IPS-15b (cell line): ENCODE results near the gene PRR5.
A peak's percentile ranks its signal among the peaks of the same experiment; 100 is the strongest.
"Not testable (repeated sequence)": the region's sequence is repeated elsewhere in the genome, so short reads cannot be mapped to it uniquely, and the experiment has no call there.

Source experiments
- H3K27me3 ChIP-seq: one replicate; pipeline ENCODE4 v1.6.1; 2013; ENCODE audit warnings: low read length; ENCODE audit not compliant: control insufficient read depth, insufficient read depth
- H3K36me3 ChIP-seq: one replicate; pipeline ENCODE4 v1.6.1; 2013; ENCODE audit warnings: low read length; ENCODE audit not compliant: control insufficient read depth, insufficient read depth
- H3K4me1 ChIP-seq: one replicate; pipeline ENCODE4 v1.6.1; 2013; ENCODE audit warnings: mild to moderate bottlenecking, low read length; ENCODE audit not compliant: control insufficient read depth, insufficient read depth
- H3K4me3 ChIP-seq: one replicate; pipeline ENCODE4 v1.5.1; 2013; ENCODE audit warnings: low read depth, low read length
- H3K9ac ChIP-seq: one replicate; pipeline ENCODE4 v1.6.1; 2013; ENCODE audit warnings: low read depth, mild to moderate bottlenecking, low read length
- H3K9me3 ChIP-seq: one replicate; pipeline ENCODE4 v1.6.1; 2013; ENCODE audit warnings: mild to moderate bottlenecking, low read length; ENCODE audit not compliant: control insufficient read depth, insufficient read depth

Gene PRR5

GRCh38 chr22:44667276-44667675, 34.7 kb upstream of the PRR5 start:
- Histone ChIP-seq H3K4me3 (no peak overlapping the region), H3K9ac (no peak overlapping the region), H3K27me3 (peaks cover 15% of the 10 kb centered on the region), H3K36me3 (no peaks in the 10 kb centered on the region), H3K9me3 (no peaks in the 10 kb centered on the region), H3K4me1 (no peaks in the 10 kb centered on the region)

GRCh38 chr22:44667829-44668189, 34.2 kb upstream of the PRR5 start:
- peak overlapping the region; percentile 54 for H3K4me3 ChIP-seq
- no peaks in the 10 kb centered on the region for H3K36me3 ChIP-seq
- H3K27me3 ChIP-seq = peaks cover 15% of the 10 kb centered on the region
- no peaks in the 10 kb centered on the region for H3K4me1 ChIP-seq
- no peaks in the 10 kb centered on the region for H3K9me3 ChIP-seq
- H3K9ac ChIP-seq = no peak overlapping the region

- Histone ChIP-seq H3K4me1 (no peaks in the 10 kb centered on the region), H3K27me3 (peaks cover 15% of the 10 kb centered on the region), H3K4me3 (peak overlapping the region; percentile 54), H3K36me3 (no peaks in the 10 kb centered on the region), H3K9ac (no peak overlapping the region), H3K9me3 (no peaks in the 10 kb centered on the region)
Observed at GRCh38 chr22:44668190-44668885, 33.7 kb upstream of the PRR5 start.

GRCh38 chr22:44668886-44669521, 33.0 kb upstream of the PRR5 start:
- Histone ChIP-seq H3K4me3 (peak overlapping the region; percentile 49), H3K4me1 (no peaks in the 10 kb centered on the region), H3K9ac (no peak overlapping the region), H3K36me3 (no peaks in the 10 kb centered on the region), H3K27me3 (peaks cover 15% of the 10 kb centered on the region), H3K9me3 (no peaks in the 10 kb centered on the region)

GRCh38 chr22:44669561-44669976, 32.4 kb upstream of the PRR5 start:
- Histone ChIP-seq H3K9me3 (no peaks in the 10 kb centered on the region), H3K36me3 (no peaks in the 10 kb centered on the region), H3K9ac (no peak overlapping the region), H3K27me3 (peaks cover 15% of the 10 kb centered on the region), H3K4me1 (no peaks in the 10 kb centered on the region), H3K4me3 (peak overlapping the region; percentile 49)

GRCh38 chr22:44670220-44670988, 31.6 kb upstream of the PRR5 start:
- H3K27me3 ChIP-seq = peaks cover 15% of the 10 kb centered on the region
- H3K4me3 ChIP-seq = no peak overlapping the region
- H3K36me3 ChIP-seq = no peaks in the 10 kb centered on the region
- H3K9ac ChIP-seq = no peak overlapping the region
- no peaks in the 10 kb centered on the region for H3K4me1 ChIP-seq
- H3K9me3 ChIP-seq = no peaks in the 10 kb centered on the region

GRCh38 chr22:44671742-44672141, 30.3 kb upstream of the PRR5 start:
- H3K9ac ChIP-seq = no peak overlapping the region
- H3K27me3 ChIP-seq = peaks cover 15% of the 10 kb centered on the region
- H3K36me3 ChIP-seq = no peaks in the 10 kb centered on the region
- H3K4me1 ChIP-seq = peaks cover 2% of the 10 kb centered on the region
- H3K9me3 ChIP-seq = no peaks in the 10 kb centered on the region
- H3K4me3 ChIP-seq = no peak overlapping the region

GRCh38 chr22:44672632-44673031, 29.4 kb upstream of the PRR5 start:
- no peaks in the 10 kb centered on the region for H3K9me3 ChIP-seq
- no peaks in the 10 kb centered on the region for H3K36me3 ChIP-seq
- H3K4me3 ChIP-seq = no peak overlapping the region
- H3K27me3 ChIP-seq = peaks cover 9% of the 10 kb centered on the region
- peaks cover 3% of the 10 kb centered on the region for H3K4me1 ChIP-seq
- no peak overlapping the region for H3K9ac ChIP-seq

GRCh38 chr22:44673406-44673805, 28.6 kb upstream of the PRR5 start:
- H3K9me3 ChIP-seq = no peaks in the 10 kb centered on the region
- no peaks in the 10 kb centered on the region for H3K36me3 ChIP-seq
- H3K4me1 ChIP-seq = peaks cover 3% of the 10 kb centered on the region
- no peak overlapping the region for H3K4me3 ChIP-seq
- H3K27me3 ChIP-seq = peaks cover 4% of the 10 kb centered on the region
- no peak overlapping the region for H3K9ac ChIP-seq

- H3K4me3 ChIP-seq, H3K27me3 ChIP-seq, H3K36me3 ChIP-seq, H3K9me3 ChIP-seq, H3K9ac ChIP-seq, H3K4me1 ChIP-seq: not testable (repeated sequence)
Observed at GRCh38 chr22:44676066-44676440, 26.0 kb upstream of the PRR5 start.

- peaks cover 3% of the 10 kb centered on the region for H3K4me1 ChIP-seq
- H3K27me3 ChIP-seq = no peaks in the 10 kb centered on the region
- no peaks in the 10 kb centered on the region for H3K9me3 ChIP-seq
- H3K9ac ChIP-seq = no peak overlapping the region
- no peaks in the 10 kb centered on the region for H3K36me3 ChIP-seq
- no peak overlapping the region for H3K4me3 ChIP-seq
Observed at GRCh38 chr22:44676441-44677352, 25.3 kb upstream of the PRR5 start.
